Activated CD8-positive, alpha-beta memory T cell treated with anti-CD3 and anti-CD28 coated beads, Interleukin-2, amount 50 U/mL, for 48 hours (primary cell): ENCODE data around the gene TOP2B.

Experiments
- DNase-seq: peaks from one replicate; pipeline ENCODE4 v3.0.0-alpha.2; 2020

The TOP2B gene

DNA sequence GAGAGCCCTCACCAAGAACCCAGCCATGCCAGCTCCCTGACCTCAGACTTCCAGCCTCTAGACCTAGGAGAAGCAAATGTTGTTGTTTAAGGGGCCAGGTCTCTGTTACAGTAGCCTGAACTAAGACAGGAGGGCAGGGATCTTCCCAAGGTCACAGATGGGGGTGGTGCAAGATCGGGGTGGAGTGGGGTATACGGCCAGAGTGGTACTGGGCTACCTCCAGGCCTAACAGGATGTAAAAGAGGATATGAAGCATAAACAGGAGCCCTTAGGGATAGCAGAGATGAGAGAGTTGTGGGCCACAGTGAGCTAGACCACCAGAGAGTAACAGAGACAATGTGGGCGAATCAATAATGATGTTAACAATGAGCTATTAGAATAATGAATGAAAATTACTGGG is 82.9 kb downstream of the TOP2B start:
- no peak for DNase-seq

GRCh38 chr3:25581335-25581734 is 83.4 kb downstream of the TOP2B start:
- DNase-seq: no peak

DNA sequence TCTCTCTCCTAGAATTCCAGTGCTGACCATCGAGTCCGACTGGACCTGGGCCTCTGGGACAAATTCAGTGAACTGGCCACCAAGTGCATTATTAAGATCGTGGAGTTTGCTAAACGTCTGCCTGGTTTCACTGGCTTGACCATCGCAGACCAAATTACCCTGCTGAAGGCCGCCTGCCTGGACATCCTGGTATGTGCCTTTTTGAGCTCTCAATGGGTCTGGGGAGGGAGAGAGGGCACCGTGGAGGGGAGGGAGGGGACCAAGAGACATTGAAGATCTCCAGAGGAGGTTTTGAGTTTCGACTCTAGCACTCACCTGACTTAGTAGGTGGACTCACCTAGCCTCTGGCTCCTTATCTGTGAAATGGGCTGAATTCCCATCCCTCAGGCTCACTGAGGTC is 84.2 kb downstream of the TOP2B start:
- no peak for DNase-seq

DNA sequence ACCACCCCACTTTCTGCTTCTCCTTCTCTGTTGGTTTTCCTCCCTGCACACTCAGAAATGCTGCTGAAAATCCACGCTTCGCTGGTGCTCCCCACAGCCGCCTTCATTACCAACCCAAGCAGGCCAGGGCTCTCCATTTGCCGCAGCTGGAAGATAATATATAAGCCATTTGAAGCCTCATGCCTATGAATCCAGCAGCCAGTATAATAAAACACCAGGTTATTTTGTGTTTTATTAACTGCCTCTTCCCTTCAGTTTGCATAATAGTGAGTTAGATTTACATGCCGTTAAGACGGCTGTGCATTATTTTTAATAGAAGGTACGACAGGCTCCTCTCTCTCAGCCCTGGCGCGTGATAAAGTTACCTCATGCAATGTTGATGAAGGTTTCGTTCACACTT is 86.6 kb downstream of the TOP2B start:
- no peak for DNase-seq

GRCh38 chr3:25576831-25577454 is 87.8 kb downstream of the TOP2B start:
- DNase-seq: no peak

DNA sequence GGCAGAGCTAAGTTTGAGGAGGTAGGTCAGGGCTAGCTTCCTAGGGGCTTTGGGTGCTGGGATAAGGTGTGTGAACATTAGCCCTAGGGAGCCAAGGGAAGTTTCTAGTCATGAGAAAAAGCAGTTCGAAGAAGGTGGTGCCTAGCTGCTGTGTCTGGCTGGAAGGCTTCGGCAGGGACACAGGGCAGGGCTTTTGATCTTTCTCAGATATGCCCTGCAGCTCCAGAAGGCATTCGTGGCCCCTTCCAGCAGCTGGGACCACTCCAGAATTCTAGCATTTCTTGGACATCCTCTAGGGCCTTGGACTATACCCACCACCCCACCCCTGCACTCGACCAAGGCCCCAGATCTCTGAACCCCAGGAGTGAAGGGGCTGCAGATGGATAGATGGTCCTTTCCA is 88.6 kb downstream of the TOP2B start:
- DNase-seq: no peak

GRCh38 chr3:25575001-25575400 is 89.7 kb downstream of the TOP2B start:
- DNase-seq: no peak

GRCh38 chr3:25574172-25574765 is 90.4 kb downstream of the TOP2B start:
- no peak for DNase-seq

DNA sequence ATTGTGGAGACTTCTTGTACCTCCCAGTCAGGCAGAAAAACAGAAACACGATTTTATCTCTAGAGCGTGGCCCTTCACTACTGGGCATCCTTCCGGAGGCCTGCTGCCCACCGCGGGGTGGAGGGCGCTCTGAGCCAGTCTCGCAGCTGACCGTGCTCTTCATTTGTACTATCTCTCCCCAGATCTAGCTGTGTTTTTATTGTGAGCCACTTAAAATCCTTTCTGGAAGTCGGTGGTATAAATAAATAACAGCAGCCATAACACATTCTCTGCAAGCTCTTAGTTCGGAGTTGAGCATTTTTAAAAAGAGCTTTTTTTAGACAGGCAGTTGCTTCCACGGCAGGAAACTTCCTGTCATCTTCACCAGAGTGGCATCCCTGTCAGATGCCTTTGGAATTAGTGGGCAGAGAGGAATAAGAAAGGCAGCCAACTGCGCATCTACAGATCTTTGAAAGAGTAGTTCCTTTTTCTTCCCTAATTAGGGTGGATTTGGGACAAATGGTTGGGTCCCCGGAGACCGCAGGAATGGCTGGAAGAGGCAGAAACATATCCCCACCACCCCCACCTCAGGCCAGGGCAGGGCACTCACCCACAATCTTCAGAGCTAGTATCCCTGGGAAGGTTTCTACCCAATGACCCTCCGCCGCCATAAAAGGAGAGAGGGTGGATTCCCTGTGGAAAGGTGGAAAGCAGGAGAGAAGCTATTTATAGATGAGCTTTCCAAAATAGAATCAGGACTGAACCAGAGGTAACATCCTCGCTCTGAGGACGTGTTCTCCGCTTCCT is 91.1 kb downstream of the TOP2B start:
- DNase-seq: no peak

- no peak for DNase-seq
Observed at GRCh38 chr3:25572919-25573385, 91.8 kb downstream of the TOP2B start.

- no peak for DNase-seq
Observed at GRCh38 chr3:25572336-25572735, 92.4 kb downstream of the TOP2B start.

DNA sequence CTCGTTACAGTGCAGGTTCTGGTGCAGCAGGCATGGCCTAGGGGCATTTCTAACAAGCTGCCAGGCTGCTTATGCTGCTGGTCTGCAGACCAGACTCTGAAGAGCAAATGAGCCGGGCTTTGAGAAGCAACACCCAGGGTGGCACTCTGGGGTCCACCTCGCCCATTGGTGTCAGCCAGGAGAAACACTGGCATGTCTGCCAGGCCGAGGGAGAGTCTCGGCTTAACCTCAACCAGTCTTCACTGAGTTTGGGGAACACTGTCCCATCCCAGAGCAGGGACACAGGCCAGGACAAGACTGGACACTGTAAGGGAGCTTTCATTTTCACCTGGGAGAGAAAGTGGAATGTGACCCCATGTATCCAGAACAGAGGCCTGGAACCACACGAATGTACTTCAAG is 93.4 kb downstream of the TOP2B start:
- DNase-seq: no peak

- DNase-seq: no peak
Observed at GRCh38 chr3:25568525-25569078, 96.1 kb downstream of the TOP2B start.

GRCh38 chr3:25567806-25568524 is 96.7 kb downstream of the TOP2B start:
- DNase-seq: no peak

DNA sequence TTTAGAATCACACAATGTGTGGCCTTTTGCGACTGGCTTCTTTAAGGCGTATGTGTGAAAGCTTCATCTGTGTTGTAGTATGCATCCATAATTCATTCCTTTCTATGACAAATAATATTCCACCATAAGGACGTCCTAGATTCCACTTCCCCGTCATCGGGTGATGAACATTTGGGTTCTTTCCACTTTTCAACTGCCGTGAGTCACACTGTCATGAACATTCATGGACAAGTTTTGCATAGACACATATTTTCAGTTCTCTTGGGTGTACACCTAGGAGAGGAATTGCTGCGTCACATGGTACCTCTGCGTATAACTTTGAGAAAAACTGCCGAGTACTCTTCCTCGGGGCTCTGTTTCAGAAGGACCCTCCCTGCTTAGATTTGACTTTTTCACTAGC is 97.3 kb downstream of the TOP2B start:
- no peak for DNase-seq

DNA sequence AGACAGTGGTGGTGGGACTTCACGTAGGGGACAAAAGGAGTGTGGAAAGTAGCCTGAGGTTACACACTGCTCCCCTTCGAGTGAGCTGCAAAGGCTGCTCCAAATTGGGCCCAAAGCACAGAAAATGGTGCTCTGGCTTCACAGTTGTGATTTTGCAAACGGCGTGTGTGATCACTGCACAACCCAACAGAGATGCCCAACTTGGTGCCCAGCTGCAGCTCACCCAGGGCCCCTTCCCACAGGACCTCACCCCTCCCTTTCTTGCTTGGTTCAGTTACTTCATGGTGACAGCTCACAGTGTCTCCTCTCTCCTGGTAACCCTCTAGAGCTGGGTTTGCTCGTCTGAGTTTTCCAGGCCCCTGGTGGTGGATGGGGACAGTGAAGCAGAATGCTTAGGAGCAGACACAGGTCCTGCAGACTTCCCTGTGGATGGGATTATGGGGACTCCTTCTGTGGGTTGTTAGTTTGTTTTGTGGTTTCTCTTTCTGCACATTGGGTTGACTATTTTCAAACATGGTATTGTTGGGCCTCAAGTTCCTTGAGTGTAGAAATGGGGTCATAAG is 98.3 kb downstream of the TOP2B start:
- no peak for DNase-seq

DNA sequence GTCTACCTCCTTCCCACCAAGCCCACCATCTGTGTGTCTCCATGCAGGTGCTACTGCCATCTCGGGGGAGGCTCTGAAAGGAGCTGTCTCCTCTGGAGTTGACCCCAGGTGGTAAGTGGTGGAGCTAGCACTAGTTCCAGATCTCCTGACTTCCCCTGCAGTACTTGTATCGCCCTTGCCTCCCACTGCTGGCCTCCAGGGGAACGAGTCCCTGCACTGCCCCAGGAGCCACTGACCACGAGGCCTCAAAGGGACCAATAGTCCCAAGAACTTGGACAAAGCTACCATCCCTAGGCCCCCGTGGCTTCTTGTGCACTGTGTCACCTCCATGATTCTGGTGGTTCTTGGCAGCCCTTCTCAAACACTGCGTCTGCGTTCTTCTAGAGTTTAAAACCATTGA is 98.9 kb downstream of the TOP2B start:
- DNase-seq: no peak

DNA sequence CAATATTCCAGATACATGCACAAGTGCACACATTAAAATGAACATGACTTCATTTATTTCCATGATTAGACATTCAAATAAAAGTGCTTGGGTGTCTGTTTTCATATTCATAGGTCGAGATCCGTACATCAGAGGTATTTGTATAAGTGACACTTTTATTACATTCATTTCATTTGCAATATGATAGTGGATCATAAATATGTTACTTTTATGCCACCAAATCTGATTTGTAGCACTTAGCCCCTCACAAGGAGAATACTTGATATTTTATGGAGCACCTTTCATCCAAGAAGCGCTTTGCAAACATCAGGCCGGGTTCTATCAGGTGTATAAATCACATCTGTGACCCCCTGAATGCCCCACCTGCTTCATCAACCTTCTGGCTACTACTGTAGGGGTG is 100.6 kb downstream of the TOP2B start:
- DNase-seq: no peak

- DNase-seq: no peak
Observed at GRCh38 chr3:25563601-25564000, 101.1 kb downstream of the TOP2B start.

GRCh38 chr3:25558796-25559195 is 105.9 kb downstream of the TOP2B start:
- DNase-seq: no peak

- no peak for DNase-seq
Observed at GRCh38 chr3:25558121-25558520, 106.6 kb downstream of the TOP2B start.

DNA sequence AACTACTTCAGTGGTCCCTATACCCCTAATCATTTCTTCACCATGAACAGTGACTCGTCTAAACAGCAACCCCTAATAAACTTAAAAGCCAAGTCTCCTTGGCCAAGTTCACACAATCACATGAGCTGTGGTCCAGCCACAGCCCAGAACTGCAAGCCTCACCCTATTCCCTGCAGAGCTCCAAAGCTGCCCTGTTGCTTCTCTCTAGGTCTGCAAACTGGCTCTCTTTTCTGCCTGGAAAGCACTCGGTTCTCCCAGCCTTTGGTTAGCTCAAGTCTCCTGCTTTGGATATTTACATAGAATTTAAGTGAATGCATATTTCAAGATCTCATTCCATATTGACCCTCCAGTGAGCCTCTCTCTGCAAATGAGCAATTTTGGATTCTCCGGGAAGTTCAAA is 107.0 kb downstream of the TOP2B start:
- no peak for DNase-seq

- no peak for DNase-seq
Observed at GRCh38 chr3:25556447-25556846, 108.3 kb downstream of the TOP2B start.
